ENCODE data around the gene CDK8. TPM values are rescaled to one million over a fixed set of nuclear protein-coding genes. Genes with fewer than 3 reads are reported as not detected.

The CDK8 gene
- total and polyA plus RNA-seq, 2 experiments from 2014 or later: 13.6 to 24.0 TPM

GRCh38 chr13:26308836-26309235 is 54.9 kb downstream of the CDK8 start:
- Histone ChIP-seq H3K4me3 (no peak overlapping the region), H3K4me2 (no peak overlapping the region), H3K9me2 (ENCODE audit: insufficient read depth) (no peaks in the 10 kb centered on the region), H3K36me3 (ENCODE audit: insufficient read depth) (no peaks in the 10 kb centered on the region), H3K79me2 (replicated peaks; ENCODE audit: insufficient read depth) (peaks cover 99% of the 10 kb centered on the region), H3K27me3 (ENCODE audit: insufficient read depth) (no peaks in the 10 kb centered on the region), H2AFZ (no peak overlapping the region), H3K4me1 (ENCODE audit: insufficient read depth) (no peaks in the 10 kb centered on the region), H4K20me1 (replicated peaks; ENCODE audit: insufficient read depth) (peaks cover 22% of the 10 kb centered on the region), H3F3A (replicated peaks; ENCODE audit: low read depth) (no peaks in the 10 kb centered on the region), H3K27ac (ENCODE audit: low read depth) (no peak overlapping the region)
- DNase-seq (ENCODE audit: low spot score) (no peak), ATAC-seq (no peak)
- Mint-ChIP-seq H3K4me1 (peaks cover 12% of the 10 kb centered on the region; the same call in 2 of the 3 replicates), H3K9me3 (no peaks in the 10 kb centered on the region), H3K27ac (no peak overlapping the region), H3K36me3 (ENCODE audit: low read depth) (peaks cover 7% of the 10 kb centered on the region; the same call in 1 of the 3 replicates), H3K4me3 (no peak overlapping the region), H3K27me3 (ENCODE audit: insufficient read depth, low read depth, poor library complexity) (no peaks in the 10 kb centered on the region)
- TF ChIP-seq POLR2AphosphoS5 (IDR thresholded peaks at IDR 0.05; ENCODE audit: low read depth): no peak
- TF ChIP-seq ETS1 (IDR thresholded peaks at IDR 0.05): no peak
- no peak for TF ChIP-seq JUNB (IDR thresholded peaks at IDR 0.05; ENCODE audit: unreplicated experiment)
- no peak for TF ChIP-seq STAT1 (IDR thresholded peaks at IDR 0.05; ENCODE audit: unreplicated experiment)
- TF ChIP-seq EZH2phosphoT487 (IDR thresholded peaks at IDR 0.05; ENCODE audit: unreplicated experiment): no peak
- no peak for TF ChIP-seq ZNF331 (CRISPR knock-in tag; IDR thresholded peaks at IDR 0.05; ENCODE audit: low read depth)
- TF ChIP-seq, protein P1, sequence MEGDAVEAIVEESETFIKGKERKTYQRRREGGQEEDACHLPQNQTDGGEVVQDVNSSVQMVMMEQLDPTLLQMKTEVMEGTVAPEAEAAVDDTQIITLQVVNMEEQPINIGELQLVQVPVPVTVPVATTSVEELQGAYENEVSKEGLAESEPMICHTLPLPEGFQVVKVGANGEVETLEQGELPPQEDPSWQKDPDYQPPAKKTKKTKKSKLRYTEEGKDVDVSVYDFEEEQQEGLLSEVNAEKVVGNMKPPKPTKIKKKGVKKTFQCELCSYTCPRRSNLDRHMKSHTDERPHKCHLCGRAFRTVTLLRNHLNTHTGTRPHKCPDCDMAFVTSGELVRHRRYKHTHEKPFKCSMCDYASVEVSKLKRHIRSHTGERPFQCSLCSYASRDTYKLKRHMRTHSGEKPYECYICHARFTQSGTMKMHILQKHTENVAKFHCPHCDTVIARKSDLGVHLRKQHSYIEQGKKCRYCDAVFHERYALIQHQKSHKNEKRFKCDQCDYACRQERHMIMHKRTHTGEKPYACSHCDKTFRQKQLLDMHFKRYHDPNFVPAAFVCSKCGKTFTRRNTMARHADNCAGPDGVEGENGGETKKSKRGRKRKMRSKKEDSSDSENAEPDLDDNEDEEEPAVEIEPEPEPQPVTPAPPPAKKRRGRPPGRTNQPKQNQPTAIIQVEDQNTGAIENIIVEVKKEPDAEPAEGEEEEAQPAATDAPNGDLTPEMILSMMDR (conservative IDR thresholded peaks at IDR 0.05; ENCODE audit: low read depth in 2 of 2): no peak
- no peak for TF ChIP-seq ZNF462 (CRISPR knock-in tag; IDR thresholded peaks at IDR 0.05)
- TF ChIP-seq EZH2 (IDR thresholded peaks at IDR 0.05; ENCODE audit: low read depth, unreplicated experiment): no peak

All from GM23338 (cell line).